Effector memory CD8-positive, alpha-beta T cell (primary cell): ENCODE data around the gene NDUFAF8.
A peak's percentile ranks its signal among the peaks of the same experiment; 100 is the strongest.

ENCODE experiments used
- ATAC-seq: fragments of 150-1000 bp; cut with Tn5 transposase; replicated peaks from 2 replicates; pipeline ENCODE4 v1.10.0; 2021; ENCODE audit warnings: mild to moderate bottlenecking, moderate library complexity
- DNase-seq, 3 experiments: peaks; one replicate each; pipeline ENCODE4 v3.0.0; 2021
- H3K27ac Mint-ChIP-seq, 2 donors: one replicate each; pipeline ENCODE4 v1.8.0; 2022; ENCODE audit warnings: mild to moderate bottlenecking in 2 of 2, mixed read lengths in 2 of 2, moderate library complexity in 2 of 2
- H3K27me3 Mint-ChIP-seq, 2 donors: one replicate each; pipeline ENCODE4 v1.8.0; 2022; ENCODE audit warnings: mixed read lengths in 2 of 2
- H3K36me3 Mint-ChIP-seq: one replicate; pipeline ENCODE4 v1.8.0; 2022; ENCODE audit warnings: mild to moderate bottlenecking, moderate library complexity, mixed read lengths; ENCODE audit not compliant: insufficient read depth
- H3K4me1 Mint-ChIP-seq, 2 donors: one replicate each; pipeline ENCODE4 v1.8.0; 2022; ENCODE audit warnings: low read depth in 2 of 2, mixed read lengths in 2 of 2
- H3K4me3 Mint-ChIP-seq, 2 donors: one replicate each; pipeline ENCODE4 v1.8.0; 2022; ENCODE audit warnings: mild to moderate bottlenecking in 2 of 2, mixed read lengths in 2 of 2, moderate library complexity in 2 of 2
- H3K9me3 Mint-ChIP-seq, 2 donors: one replicate each; pipeline ENCODE4 v1.8.0; 2022; ENCODE audit warnings: mixed read lengths in 2 of 2

The NDUFAF8 gene

DNA sequence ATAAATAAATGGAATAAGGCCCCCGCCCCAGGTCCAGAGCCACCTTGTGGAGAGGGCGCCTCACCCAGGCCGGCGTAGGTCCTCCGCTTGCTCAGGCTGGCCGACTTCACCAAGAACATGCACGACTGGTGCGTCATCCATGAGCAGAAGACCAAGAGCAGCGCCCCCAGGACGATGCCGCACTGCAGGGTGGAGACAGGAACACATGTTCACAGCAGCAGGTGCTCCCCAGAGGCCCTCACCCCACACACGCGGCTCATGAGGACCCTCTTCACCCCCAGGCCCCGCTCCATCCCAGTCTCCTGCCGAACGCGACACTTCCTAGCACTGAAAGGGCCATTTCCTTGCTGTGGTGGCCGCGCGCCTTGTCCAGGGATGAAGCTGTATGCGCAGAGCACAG, 50.5 kb downstream of the NDUFAF8 start:
- H3K27me3 Mint-ChIP-seq, result no peaks in the 10 kb centered on the region
- H3K9me3 Mint-ChIP-seq, result no peaks in the 10 kb centered on the region
- H3K27ac Mint-ChIP-seq, result peak overlapping the region in 1 of 2 donors; percentile 46
- DNase-seq (no peak), ATAC-seq (no peak)
- H3K4me3 Mint-ChIP-seq, result peak overlapping the region in 1 of 2 donors; percentile 47
- H3K36me3 Mint-ChIP-seq, result peaks cover 41% of the 10 kb centered on the region
- peaks cover 30 to 60% of the 10 kb centered on the region in 2 donors for H3K4me1 Mint-ChIP-seq

DNA sequence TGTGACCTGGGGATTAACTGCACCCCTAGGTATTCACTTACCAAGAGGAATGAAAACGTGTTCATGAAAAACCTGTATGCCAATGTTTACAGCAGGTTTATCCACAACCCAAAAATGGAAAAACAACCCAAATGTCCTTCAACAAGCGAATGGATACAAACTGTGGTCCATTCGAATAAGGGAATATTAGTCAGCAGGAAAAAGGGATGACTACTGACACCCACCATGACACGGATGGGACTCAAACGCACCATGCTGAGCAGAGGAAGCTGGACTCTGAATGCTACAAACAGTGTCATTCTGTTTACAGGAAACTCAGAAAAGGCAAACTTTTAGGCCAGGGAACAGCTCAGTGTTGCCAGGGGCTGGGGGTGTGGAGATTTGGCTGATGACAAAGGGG, 51.1 kb downstream of the NDUFAF8 start:
- ATAC-seq, result no peak

More for the DNA sequence above, 51.1 kb downstream of the NDUFAF8 start:
- Mint-ChIP-seq H3K4me3 (peak overlapping the region in 1 of 2 donors; percentile 47), H3K9me3 (no peaks in the 10 kb centered on the region), H3K27ac (peak overlapping the region in 1 of 2 donors; percentile 46), H3K36me3 (peaks cover 39% of the 10 kb centered on the region), H3K27me3 (no peaks in the 10 kb centered on the region), H3K4me1 (peaks cover 27 to 55% of the 10 kb centered on the region in 2 donors)
- no peak for DNase-seq
